AG10803 (cell line): ENCODE results near the gene FADS3.

Experiments used
- DNase-seq: peaks from one replicate; pipeline ENCODE4 v3.0.0; 2010; ENCODE audit warnings: low read depth
- H3K4me3 ChIP-seq: 2 replicates; pipeline ENCODE4 v1.5.1; 2011; ENCODE audit warnings: mild to moderate bottlenecking, low read length, control low read depth
- CTCF ChIP-seq: conservative IDR thresholded peaks from 2 replicates; pipeline ENCODE4 v1.5.1; 2011; ENCODE audit warnings: mild to moderate bottlenecking, low read length, control low read depth, inconsistent platforms

FADS3 gene

GRCh38 chr11:61891331-61892084 is at the start of gene FADS3:
Gene FADS3, minus strand, starts transcription at chr11:61891545. Its CDS starts 164 bp downstream, at chr11:61891381.
- peak; percentile 84 for DNase-seq
- no peak for TF ChIP-seq CTCF
- H3K4me3 ChIP-seq, result peak within 1 kb of the TSS; percentile 98

GRCh38 chr11:61940466-61940865 is 49.1 kb upstream of the FADS3 start:
- H3K4me3 ChIP-seq, result no peak overlapping the region
- no peak for TF ChIP-seq CTCF
- DNase-seq, result no peak

- no peak overlapping the region for H3K4me3 ChIP-seq
- no peak for TF ChIP-seq CTCF
- no peak for DNase-seq
These were observed 44.5 kb upstream of the FADS3 start for GRCh38 chr11:61935861-61936260.

GRCh38 chr11:61930933-61931332 is 39.6 kb upstream of the FADS3 start:
- no peak overlapping the region for H3K4me3 ChIP-seq
- TF ChIP-seq CTCF, result no peak
- no peak for DNase-seq

GRCh38 chr11:61928606-61929005 is 37.3 kb upstream of the FADS3 start:
- no peak overlapping the region for H3K4me3 ChIP-seq
- no peak for TF ChIP-seq CTCF
- no peak for DNase-seq

- DNase-seq, result no peak
- H3K4me3 ChIP-seq, result no peak overlapping the region
- no peak for TF ChIP-seq CTCF
These were observed 36.2 kb upstream of the FADS3 start for GRCh38 chr11:61927501-61927900.

GRCh38 chr11:61926235-61926634 is 34.9 kb upstream of the FADS3 start:
- DNase-seq, result no peak
- no peak for TF ChIP-seq CTCF
- H3K4me3 ChIP-seq, result no peak overlapping the region
